ENCODE measurements around the gene KCNJ10.

The KCNJ10 gene

GRCh38 chr1:160025314-160025713 lies 44.6 kb downstream of the KCNJ10 start:
- no peak for DNase-seq
- H3K36me3 ChIP-seq (replicated peaks), result no peaks in the 10 kb centered on the region
- no peak overlapping the region for H3K4me3 ChIP-seq (ENCODE audit: low read depth, low read length)
- no peak overlapping the region for H3K27ac ChIP-seq
- no peaks in the 10 kb centered on the region for H3K27me3 ChIP-seq (replicated peaks)
- in situ Hi-C loops (cut with HindIII; ENCODE audit: low pct_ligation_motif_present, low sequenced_read_pairs), result no loop called here
- no peak for TF ChIP-seq CTCF (IDR thresholded peaks at IDR 0.05; ENCODE audit: low read depth, low read length, missing control alignments)

- no peak overlapping the region for H3K27ac ChIP-seq
- DNase-seq, result no peak
- in situ Hi-C loops (cut with HindIII; ENCODE audit: low pct_ligation_motif_present, low sequenced_read_pairs), result no loop called here
- H3K36me3 ChIP-seq (replicated peaks), result no peaks in the 10 kb centered on the region
- no peak overlapping the region for H3K4me3 ChIP-seq (ENCODE audit: low read depth, low read length)
- no peak for TF ChIP-seq CTCF (IDR thresholded peaks at IDR 0.05; ENCODE audit: low read depth, low read length, missing control alignments)
- H3K27me3 ChIP-seq (replicated peaks), result no peaks in the 10 kb centered on the region
These were observed 45.6 kb downstream of the KCNJ10 start for GRCh38 chr1:160024195-160024905.

GRCh38 chr1:160022330-160023310 lies 47.3 kb downstream of the KCNJ10 start:
- in situ Hi-C loops (cut with HindIII; ENCODE audit: low pct_ligation_motif_present, low sequenced_read_pairs), result no loop called here
- Histone ChIP-seq H3K27me3 (replicated peaks) (peaks cover 2% of the 10 kb centered on the region), H3K4me3 (ENCODE audit: low read depth, low read length) (no peak overlapping the region), H3K27ac (no peak overlapping the region), H3K36me3 (replicated peaks) (no peaks in the 10 kb centered on the region)
- no peak for TF ChIP-seq CTCF (IDR thresholded peaks at IDR 0.05; ENCODE audit: low read depth, low read length, missing control alignments)
- DNase-seq, result no peak

GRCh38 chr1:160021376-160022074 lies 48.4 kb downstream of the KCNJ10 start:
- DNase-seq, result no peak
- in situ Hi-C loops (cut with HindIII; ENCODE audit: low pct_ligation_motif_present, low sequenced_read_pairs), result no loop called here
- Histone ChIP-seq H3K36me3 (replicated peaks) (no peaks in the 10 kb centered on the region), H3K27me3 (replicated peaks) (peaks cover 2% of the 10 kb centered on the region), H3K4me3 (ENCODE audit: low read depth, low read length) (no peak overlapping the region), H3K27ac (no peak overlapping the region)
- no peak for TF ChIP-seq CTCF (IDR thresholded peaks at IDR 0.05; ENCODE audit: low read depth, low read length, missing control alignments)

GRCh38 chr1:160020196-160020595 lies 49.8 kb downstream of the KCNJ10 start:
- H3K36me3 ChIP-seq (replicated peaks), result no peaks in the 10 kb centered on the region
- H3K4me3 ChIP-seq (ENCODE audit: low read depth, low read length), result no peak overlapping the region
- peaks cover 2% of the 10 kb centered on the region for H3K27me3 ChIP-seq (replicated peaks)
- no peak overlapping the region for H3K27ac ChIP-seq
- DNase-seq, result no peak
- in situ Hi-C loops (cut with HindIII; ENCODE audit: low pct_ligation_motif_present, low sequenced_read_pairs), result no loop called here
- TF ChIP-seq CTCF (IDR thresholded peaks at IDR 0.05; ENCODE audit: low read depth, low read length, missing control alignments), result no peak
